GM12874 (cell line): ENCODE data around the gene TSEN34.

ENCODE experiments used
- CTCF ChIP-seq: IDR thresholded peaks from 2 replicates; pipeline ENCODE4 v1.5.1; 2011; ENCODE audit warnings: low read depth, mild to moderate bottlenecking, control low read depth, low read length, moderate library complexity; ENCODE audit not compliant: insufficient read depth

The TSEN34 gene

GRCh38 chr19:54149021-54149812 lies 41.9 kb upstream of the TSEN34 start:
- TF ChIP-seq CTCF: no peak

DNA sequence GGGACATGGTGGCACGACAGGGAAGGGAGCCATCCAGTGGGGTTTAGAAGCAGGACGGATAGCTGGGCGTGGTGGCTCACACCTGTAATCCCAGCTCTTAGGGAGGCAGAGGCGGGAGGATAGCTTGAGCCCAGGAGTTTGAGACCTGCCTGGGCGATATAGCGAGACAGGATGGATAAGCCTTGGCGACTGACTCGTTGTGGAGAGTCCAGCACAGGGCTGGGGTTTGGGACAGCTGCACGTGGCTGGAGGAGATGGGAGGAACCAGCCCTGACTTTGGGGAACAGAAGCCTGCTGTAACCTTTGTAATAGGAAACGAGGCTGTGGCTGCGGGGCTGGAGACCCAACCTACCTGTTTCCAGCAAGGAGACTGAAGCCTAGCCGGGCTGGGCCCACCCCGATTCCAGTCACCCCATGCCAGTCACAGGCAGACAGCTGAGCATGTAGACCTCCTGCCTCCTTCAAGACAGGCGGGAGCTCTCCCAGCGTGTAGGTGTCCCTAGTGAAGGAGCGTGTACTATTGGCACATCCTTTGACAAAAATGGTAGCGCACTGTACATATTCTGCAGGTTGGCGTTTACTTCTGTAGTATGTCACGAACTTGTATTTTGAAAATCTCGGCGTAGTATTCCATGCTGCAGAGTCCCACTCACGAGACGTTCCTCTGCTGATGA lies 39.6 kb upstream of the TSEN34 start:
- TF ChIP-seq CTCF: no peak

GRCh38 chr19:54152267-54152666 lies 38.8 kb upstream of the TSEN34 start:
- no peak for TF ChIP-seq CTCF

DNA sequence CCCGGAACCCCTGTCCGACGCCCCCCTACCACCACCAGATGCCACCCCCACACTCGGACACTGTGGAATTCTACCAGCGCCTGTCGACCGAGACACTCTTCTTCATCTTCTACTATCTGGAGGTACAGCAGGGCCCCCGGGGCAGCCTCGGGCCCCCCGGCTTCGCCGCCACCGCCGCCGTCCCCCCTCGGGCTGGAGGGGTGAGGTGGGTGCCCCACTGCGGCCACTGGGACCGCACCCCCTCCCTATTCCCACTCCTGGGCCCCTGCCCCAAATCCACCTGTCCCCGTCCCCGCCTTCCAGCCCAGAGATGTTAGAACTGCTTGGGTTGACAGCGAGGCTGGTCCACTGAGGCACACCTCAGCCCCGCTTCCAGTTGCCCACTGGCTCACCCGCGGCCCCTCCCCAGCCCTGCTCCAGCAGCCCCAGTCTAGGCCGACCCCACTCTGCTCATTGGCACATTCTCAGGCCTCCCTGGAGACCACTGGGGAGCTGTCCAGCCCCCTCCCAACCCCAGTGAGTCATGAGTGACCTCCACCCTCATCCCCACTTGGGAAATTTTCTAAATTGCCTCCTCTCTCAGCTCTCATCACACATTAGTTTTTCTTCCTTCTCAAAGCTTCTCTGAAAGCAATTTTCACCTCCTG lies 38.1 kb upstream of the TSEN34 start:
- TF ChIP-seq CTCF: no peak

DNA sequence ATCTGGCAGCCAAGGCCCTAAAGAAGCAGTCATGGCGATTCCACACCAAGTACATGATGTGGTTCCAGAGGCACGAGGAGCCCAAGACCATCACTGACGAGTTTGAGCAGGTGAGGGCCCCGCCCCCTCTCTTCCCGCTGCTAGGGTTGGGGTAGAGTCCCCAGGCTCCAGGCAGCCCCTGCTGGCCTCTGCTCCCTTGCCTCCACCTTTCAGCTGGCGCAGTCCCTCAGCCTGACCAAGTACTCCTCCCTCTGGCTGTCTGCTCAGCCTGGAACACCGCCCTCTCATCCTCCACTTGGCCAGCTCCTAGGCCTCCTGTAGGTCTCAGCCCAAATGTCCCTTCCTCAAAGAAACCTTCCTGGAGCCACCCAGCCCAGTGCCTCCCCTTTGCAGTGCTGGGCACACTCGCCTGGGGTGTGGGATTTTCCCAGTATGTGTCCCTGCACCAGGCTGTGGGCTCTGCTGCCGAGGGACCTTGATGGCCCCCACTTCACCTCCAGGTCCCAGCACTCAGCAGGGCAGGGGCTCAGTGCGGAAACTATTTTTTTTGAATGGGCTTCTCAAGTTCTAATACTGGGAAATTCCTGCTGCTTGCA lies 37.3 kb upstream of the TSEN34 start:
- no peak for TF ChIP-seq CTCF

GRCh38 chr19:54154603-54155345 lies 36.3 kb upstream of the TSEN34 start:
- TF ChIP-seq CTCF: no peak
